ENCODE measurements around the gene AACS. TPM values are rescaled to one million over a fixed set of nuclear protein-coding genes. Genes with fewer than 3 reads are reported as not detected.

AACS gene
- total RNA-seq, 1 experiment from 2014 or later = 54.0 TPM

- CTCF ChIA-PET = no interaction called here
Measured at GRCh38 chr12:125171267-125171666, 106.0 kb downstream of the AACS start.

DNA sequence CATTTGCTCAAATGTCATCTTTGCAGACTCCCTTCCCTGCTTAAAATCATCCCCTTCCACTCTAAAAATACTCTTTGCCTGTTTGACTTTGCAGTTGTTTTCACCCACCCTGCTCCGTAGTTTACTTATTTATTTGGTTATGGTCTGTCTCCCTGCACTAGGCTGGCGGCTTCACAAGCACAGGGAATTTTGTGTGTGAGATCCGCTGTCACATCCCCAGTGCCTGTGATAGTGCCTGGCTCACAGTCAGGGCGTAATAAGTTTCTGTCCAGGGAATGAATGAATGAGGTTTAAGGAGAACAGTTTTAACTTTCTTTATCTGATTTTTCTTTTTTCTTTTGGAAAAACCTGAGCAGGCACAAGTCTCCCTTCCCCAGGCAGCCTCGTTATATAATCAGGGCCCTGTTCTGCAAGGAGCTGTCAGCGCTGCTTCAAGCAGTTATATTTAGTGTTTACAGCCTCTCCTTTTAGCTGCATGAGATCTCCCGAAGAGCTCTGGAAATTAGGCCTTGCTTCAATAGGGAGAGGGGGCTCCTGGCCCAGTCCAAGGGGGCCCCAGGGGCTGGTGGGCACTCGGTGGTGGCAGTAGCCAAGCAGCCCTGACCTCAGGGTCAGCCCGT lies 107.1 kb downstream of the AACS start:
- ATAC-seq (no peak), DNase-seq (ENCODE audit: low spot score) (no peak)
- H3K27ac Mint-ChIP-seq = no peak overlapping the region
- TF ChIP-seq ZNF317 (CRISPR knock-in tag; IDR thresholded peaks at IDR 0.05; ENCODE audit: borderline replicate concordance, low read depth) (no peak), RORB (CRISPR knock-in tag; IDR thresholded peaks at IDR 0.05) (no peak), ZNF423 (CRISPR knock-in tag; IDR thresholded peaks at IDR 0.05) (no peak), NFATC4 (CRISPR knock-in tag; IDR thresholded peaks at IDR 0.05) (no peak), HMGA2 (CRISPR knock-in tag; IDR thresholded peaks at IDR 0.05) (no peak), MYBL2 (CRISPR knock-in tag; IDR thresholded peaks at IDR 0.05) (no peak), SMAD4 (CRISPR knock-in tag; IDR thresholded peaks at IDR 0.05) (no peak), NFYB (CRISPR knock-in tag; conservative IDR thresholded peaks at IDR 0.05; ENCODE audit: low read depth) (no peak), ARID4B (CRISPR knock-in tag; IDR thresholded peaks at IDR 0.05; ENCODE audit: borderline replicate concordance) (no peak), GRHL2 (CRISPR knock-in tag; IDR thresholded peaks at IDR 0.05; ENCODE audit: insufficient replicate concordance, severe bottlenecking) (no peak), ESRRA (CRISPR knock-in tag; IDR thresholded peaks at IDR 0.05; ENCODE audit: borderline replicate concordance) (no peak)
- TF ChIP-seq, protein P1, sequence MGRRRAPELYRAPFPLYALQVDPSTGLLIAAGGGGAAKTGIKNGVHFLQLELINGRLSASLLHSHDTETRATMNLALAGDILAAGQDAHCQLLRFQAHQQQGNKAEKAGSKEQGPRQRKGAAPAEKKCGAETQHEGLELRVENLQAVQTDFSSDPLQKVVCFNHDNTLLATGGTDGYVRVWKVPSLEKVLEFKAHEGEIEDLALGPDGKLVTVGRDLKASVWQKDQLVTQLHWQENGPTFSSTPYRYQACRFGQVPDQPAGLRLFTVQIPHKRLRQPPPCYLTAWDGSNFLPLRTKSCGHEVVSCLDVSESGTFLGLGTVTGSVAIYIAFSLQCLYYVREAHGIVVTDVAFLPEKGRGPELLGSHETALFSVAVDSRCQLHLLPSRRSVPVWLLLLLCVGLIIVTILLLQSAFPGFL (CRISPR knock-in tag; IDR thresholded peaks at IDR 0.05; ENCODE audit: borderline replicate concordance) = no peak
- H3K4me1 Mint-ChIP-seq = no peaks in the 10 kb centered on the region
- ChIA-PET CTCF (no interaction called here), POLR2A (no interaction called here)
- H3K9me3 Mint-ChIP-seq = peaks cover 20% of the 10 kb centered on the region
- peaks cover 19% of the 10 kb centered on the region for H3K27me3 Mint-ChIP-seq (ENCODE audit: low read depth)
- no peak overlapping the region for H3K4me3 Mint-ChIP-seq
- H3K36me3 Mint-ChIP-seq = no peaks in the 10 kb centered on the region

More at GRCh38 chr12:125171267-125171666, 106.0 kb downstream of the AACS start:
- Mint-ChIP-seq H3K36me3 (no peaks in the 10 kb centered on the region), H3K4me3 (no peak overlapping the region), H3K9me3 (peaks cover 20% of the 10 kb centered on the region), H3K27me3 (ENCODE audit: low read depth) (peaks cover 19% of the 10 kb centered on the region), H3K4me1 (no peaks in the 10 kb centered on the region), H3K27ac (no peak overlapping the region)
- DNase-seq (ENCODE audit: low spot score) = no peak
- TF ChIP-seq IRF2 (CRISPR knock-in tag; IDR thresholded peaks at IDR 0.05; ENCODE audit: borderline replicate concordance, low read depth) = no peak
- TF ChIP-seq ZNF232 (CRISPR knock-in tag; IDR thresholded peaks at IDR 0.05) = no peak
- TF ChIP-seq, protein P2, sequence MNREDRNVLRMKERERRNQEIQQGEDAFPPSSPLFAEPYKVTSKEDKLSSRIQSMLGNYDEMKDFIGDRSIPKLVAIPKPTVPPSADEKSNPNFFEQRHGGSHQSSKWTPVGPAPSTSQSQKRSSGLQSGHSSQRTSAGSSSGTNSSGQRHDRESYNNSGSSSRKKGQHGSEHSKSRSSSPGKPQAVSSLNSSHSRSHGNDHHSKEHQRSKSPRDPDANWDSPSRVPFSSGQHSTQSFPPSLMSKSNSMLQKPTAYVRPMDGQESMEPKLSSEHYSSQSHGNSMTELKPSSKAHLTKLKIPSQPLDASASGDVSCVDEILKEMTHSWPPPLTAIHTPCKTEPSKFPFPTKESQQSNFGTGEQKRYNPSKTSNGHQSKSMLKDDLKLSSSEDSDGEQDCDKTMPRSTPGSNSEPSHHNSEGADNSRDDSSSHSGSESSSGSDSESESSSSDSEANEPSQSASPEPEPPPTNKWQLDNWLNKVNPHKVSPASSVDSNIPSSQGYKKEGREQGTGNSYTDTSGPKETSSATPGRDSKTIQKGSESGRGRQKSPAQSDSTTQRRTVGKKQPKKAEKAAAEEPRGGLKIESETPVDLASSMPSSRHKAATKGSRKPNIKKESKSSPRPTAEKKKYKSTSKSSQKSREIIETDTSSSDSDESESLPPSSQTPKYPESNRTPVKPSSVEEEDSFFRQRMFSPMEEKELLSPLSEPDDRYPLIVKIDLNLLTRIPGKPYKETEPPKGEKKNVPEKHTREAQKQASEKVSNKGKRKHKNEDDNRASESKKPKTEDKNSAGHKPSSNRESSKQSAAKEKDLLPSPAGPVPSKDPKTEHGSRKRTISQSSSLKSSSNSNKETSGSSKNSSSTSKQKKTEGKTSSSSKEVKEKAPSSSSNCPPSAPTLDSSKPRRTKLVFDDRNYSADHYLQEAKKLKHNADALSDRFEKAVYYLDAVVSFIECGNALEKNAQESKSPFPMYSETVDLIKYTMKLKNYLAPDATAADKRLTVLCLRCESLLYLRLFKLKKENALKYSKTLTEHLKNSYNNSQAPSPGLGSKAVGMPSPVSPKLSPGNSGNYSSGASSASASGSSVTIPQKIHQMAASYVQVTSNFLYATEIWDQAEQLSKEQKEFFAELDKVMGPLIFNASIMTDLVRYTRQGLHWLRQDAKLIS (CRISPR knock-in tag; IDR thresholded peaks at IDR 0.05; ENCODE audit: borderline replicate concordance) = no peak
- TF ChIP-seq RELA (CRISPR knock-in tag; IDR thresholded peaks at IDR 0.05; ENCODE audit: borderline replicate concordance) = no peak
- TF ChIP-seq ZNF423 (CRISPR knock-in tag; IDR thresholded peaks at IDR 0.05) = no peak
- TF ChIP-seq NFE2L1 (CRISPR knock-in tag; IDR thresholded peaks at IDR 0.05) = no peak
- TF ChIP-seq SMAD3 (CRISPR knock-in tag; IDR thresholded peaks at IDR 0.05; ENCODE audit: borderline replicate concordance) = no peak
- TF ChIP-seq SP1 (CRISPR knock-in tag; conservative IDR thresholded peaks at IDR 0.05) = no peak
- TF ChIP-seq NR3C1 (CRISPR knock-in tag; conservative IDR thresholded peaks at IDR 0.05; ENCODE audit: low read depth) = no peak
- ATAC-seq = no peak
- POLR2A ChIA-PET = no interaction called here

Data from WTC11 (cell line).